Endothelial cell of hepatic sinusoid (primary cell): Measurements from ENCODE around the gene MYH11.
"Not testable (repeated sequence)": the region's sequence is repeated elsewhere in the genome, so short reads cannot be mapped to it uniquely, and the experiment has no call there.

ENCODE experiments used
- in situ Hi-C: cut with HindIII; loops from 2 replicates; pipeline ENCODE4 v1.10.0; 2017; ENCODE audit warnings: low sequenced_read_pairs

The MYH11 gene

DNA sequence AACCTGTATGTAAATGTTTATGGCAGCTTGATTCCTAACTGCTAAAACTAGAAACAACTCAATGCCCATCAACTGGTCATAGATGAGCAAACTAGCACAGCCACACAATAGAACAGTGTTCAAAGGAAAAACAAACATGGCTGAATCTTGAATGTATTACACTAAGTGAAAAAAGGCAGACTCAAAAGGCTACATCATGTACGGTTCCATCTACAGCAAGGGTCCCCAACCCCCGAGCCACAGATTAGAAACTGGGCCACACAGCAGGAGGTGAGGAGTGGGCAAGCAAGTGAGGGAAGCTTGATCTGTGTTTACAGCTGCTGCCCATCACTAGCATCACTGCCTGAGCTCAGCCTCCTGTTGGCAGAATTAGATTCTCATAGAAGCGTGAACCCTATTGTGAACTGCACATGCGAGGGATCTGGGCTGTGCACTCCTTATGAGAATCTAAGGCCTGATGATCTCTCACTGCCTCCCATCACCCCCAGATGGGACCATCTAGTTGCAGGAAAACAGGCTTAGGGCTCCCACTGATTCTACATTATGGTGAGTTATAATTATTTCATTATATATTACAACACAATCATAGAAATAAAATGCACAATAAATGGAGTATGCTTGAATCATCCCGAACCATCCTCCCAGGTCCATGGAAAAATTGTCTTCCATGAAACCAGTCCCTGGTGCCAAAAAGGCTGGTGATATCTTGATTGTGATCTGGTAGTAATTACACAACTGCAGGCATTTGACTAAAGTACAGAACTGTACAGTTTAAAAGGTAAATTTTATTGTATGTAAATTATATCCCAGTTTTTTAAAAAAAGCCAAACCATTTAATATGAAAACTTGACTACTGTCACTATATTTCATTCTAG lies 23.8 kb upstream of the MYH11 start:
- in situ Hi-C loops = loop anchor here (5.0 to 25.0 kb wide), 2 partner anchors 107 to 152 kb away; no protein-coding TSS in a partner anchor

DNA sequence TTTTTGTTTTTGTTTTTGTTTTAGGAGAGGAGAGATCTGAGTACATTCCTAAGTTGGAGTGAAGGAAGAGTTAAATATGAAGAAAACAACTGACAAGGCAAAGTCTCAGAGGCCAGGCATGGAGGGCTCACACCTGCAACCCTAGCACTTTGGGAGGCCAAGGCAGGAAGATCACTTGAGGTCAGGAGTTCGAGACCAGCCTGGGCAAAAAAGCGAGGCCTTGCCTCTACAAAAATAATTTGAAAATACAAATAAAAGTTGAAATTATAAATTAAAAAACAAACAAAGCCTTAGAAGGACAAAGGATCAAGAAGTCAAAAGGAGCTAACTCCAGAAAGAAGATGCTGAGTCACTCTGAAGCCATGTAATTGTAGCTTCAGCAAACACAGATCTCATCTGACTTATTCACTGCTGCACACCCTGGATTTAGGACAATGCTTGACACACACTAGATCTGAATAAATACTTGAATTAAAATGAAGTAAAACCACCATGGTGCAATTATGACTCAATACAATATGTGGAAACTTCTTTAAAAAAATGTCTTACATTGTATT lies 22.5 kb upstream of the MYH11 start:
- in situ Hi-C loops = loop anchor here (25.0 kb wide), 1 partner anchor 108 kb away; no protein-coding TSS in a partner anchor

DNA sequence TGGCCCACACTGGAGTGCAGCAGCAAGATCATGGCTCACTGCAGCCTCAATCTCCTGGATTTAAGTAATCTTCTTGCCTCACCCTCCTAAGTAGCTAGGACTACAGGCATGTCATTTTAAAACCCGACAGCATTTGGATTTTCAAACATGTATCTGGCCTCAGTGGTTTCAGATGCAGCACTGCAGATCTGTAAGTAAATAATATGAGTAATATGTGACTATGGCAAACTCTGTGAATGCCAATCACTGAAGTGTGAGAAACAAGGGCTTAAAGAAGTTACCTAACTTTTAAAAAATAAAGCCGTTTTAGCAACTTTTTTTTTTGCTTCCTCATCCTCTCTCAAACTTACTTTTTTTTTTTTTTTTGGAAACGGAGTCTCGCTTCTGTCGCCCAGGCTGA lies 19.7 kb upstream of the MYH11 start:
- in situ Hi-C loops = loop anchor here (25.0 kb wide), 1 partner anchor 111 kb away; no protein-coding TSS in a partner anchor

DNA sequence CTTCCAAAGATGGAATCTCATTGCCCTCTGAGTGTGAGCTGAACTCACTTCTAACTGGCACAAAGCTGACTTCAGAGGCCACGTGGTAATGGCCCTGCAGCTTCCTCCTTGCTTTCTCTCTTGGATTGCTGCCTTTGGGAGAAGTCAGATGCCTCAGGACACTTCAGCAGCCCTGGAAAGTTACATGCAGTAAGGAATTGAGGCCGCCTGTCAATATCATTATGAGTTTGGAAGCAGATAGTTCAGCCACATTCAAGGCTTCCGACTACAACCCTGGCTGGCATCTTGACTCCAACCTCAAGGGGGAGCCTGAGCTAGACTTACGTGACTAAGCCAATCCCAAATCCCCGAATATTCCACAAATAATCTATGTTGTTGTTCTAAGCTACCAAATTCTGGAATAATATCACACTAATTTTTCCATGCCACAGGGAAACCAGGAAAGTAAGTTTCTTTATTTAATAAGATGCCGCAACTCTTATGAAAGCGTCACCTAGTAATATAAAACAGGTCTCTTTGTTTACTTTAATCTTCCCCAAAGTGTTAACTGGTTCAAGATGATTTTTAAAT lies 18.0 kb upstream of the MYH11 start:
- in situ Hi-C loops = loop anchor here (25.0 kb wide), 1 partner anchor 112 kb away; no protein-coding TSS in a partner anchor

DNA sequence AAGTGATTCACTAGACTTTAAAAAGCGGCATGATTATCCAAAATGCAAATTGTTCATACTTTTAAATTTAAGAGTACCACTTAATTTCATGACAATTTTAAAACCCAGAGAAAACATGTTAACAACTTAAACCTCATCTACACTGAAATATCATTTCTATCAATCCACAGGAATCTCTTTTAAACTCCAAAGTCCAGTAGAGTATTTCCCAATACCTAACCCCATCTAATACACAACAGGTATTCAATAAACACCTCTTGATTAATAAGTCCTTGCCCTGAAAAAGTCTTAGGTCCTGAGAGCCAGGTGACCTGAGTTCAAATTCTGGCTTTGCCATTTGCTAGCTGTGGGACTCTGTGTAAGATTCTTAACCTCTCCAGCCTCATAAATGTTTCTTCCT lies 16.9 kb upstream of the MYH11 start:
- in situ Hi-C loops = no loop called here

DNA sequence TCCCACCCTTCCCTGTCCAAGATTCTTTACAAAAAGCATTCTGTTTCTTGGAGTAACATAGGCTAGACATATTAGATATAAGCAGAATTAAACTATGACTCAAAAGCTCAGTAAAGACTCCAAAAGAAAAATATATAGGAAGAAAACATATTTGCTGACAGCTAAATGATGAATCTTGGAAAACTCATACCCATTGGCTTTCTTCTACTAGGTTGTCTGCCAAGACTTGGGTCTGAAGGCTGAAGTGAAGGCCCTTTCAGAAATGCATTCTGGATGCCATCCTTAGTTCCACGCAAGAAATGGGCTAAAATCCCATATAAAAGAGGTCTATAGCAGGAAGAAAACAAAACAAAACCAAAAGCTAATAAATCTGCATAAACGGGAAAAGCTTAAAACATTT lies 16.5 kb upstream of the MYH11 start:
- in situ Hi-C loops = no loop called here

DNA sequence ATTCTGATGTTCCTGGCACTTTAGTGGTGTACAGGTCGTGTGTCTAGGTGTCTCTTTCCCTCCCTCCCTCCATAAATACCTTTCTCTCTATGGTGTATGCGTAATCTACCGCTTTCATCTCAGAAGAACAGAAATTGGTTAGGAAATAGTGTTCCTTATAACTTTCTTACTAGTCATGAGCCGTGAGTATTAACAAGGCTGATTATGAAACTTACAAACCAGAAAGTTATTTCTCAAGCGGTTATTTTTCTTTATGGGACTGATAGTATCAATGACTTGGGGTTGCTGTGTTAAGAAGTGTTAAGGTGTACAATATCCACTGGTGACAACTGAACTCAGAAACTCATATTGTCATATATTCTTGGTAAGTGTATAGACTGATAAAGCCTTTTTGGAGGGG lies 13.2 kb upstream of the MYH11 start:
- in situ Hi-C loops = no loop called here

DNA sequence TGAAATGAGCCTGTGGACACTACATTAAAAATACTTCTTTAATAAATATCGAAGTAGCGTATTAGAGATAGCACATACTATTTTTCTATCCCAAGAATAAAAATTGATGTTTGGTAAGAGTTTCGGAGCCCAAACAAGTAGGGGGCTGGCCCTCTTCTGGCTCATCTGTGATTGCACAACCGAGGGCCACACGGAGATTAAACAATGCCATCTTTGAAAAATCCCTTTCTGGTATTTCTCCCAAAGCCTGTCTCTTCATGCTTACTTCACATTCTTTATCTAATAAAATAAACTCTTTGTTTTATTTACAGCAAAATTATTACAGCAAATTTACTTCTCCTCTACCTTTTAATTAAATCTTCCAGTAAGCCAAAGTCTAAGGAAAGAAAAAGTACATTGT lies 9.6 kb upstream of the MYH11 start:
- in situ Hi-C loops = loop anchor here (5.0 kb wide), 1 partner anchor 256 kb away; no protein-coding TSS in a partner anchor

DNA sequence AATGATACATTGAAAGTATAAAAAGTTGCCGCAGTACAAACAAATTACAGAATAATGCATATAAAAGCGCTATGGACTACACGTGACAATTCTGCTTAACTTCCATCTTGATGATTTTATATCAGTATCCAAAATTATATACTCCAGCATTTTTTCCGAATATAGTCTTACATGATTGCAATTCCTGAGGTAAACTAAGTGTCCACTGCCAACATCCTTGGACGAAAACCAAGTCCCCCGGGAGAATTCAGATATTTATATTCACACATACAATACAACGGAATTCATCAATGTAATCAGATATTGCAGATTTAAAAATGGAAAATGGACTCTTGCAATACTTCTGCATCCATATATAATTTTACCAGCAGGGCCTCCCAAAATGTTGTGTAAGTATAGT lies 8.9 kb upstream of the MYH11 start:
- in situ Hi-C loops = loop anchor here (5.0 kb wide), 1 partner anchor 257 kb away; no protein-coding TSS in a partner anchor

DNA sequence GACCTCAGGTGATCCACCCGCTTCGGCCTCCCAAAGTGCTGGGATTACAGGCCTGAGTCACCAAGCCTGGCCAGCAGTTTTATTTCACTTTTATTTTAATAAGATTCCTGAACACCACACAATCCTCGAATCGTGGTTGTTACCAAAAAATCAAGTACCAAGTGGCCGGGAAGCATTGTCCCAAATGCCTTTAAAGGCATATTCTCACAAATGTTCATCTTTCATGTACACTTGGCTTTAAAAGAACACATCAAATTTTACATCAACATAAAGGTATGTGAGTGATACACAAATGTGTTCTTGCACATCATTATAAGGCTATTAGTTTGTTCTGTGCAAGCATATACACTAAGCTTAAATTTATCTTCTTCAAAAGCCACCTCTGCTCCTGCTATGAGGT lies 8.1 kb upstream of the MYH11 start:
- in situ Hi-C loops = loop anchor here (5.0 kb wide), 1 partner anchor 257 kb away; no protein-coding TSS in a partner anchor

DNA sequence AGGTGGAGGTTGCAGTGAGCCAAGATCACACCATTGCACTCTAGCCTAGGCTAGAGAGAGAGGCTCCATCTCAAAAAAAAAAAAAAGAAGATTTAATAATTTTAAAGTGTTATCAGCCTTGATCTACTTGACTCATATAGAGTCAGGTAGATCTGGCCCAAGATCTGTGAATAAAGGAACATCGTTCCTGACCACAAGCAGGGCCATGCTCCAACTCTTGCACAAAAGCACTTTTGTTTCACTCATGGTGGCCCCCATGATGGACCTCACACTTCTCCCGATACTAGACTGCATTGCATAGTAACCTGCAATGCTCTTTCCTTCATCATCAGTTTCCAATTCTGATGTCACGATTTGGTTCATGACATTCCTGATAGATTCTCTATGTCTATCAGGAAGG lies 5.2 kb upstream of the MYH11 start:
- in situ Hi-C loops = no loop called here

DNA sequence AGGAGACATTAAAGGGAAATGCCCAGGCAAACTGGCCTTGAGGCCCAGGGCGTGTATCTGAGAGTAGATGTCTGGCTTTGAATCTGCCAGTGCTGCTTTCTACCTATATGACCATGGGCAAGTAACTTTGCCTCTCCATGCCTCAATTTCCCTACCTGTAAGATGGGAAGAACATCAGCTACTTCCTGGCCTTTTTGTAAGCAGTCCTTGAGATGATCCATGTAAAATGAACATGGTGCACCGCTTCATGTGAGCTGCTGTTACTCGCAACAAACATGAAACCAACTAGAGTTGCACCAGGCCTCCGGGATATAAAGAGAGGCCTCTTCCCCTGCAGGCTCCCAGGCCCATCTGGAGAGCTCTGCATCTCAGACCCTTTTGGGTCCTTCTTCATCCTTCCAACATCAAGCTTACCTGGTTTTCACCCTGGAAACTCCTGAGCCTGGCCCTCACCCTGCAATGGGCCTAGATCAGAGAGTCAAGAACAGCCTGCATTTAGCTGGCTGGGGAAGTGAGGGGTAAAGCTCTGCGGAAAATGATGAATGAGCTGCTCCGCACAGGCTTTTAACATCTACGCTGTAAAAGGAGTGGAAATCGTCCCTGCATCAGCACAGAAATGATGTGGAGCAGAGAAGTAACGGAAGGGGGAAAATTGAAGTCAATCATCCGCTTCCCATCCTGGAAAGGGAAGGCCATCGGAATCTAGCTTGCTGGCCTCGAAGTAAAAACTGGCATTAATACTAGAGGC lies 2.3 kb upstream of the MYH11 start:
- in situ Hi-C loops = no loop called here

DNA sequence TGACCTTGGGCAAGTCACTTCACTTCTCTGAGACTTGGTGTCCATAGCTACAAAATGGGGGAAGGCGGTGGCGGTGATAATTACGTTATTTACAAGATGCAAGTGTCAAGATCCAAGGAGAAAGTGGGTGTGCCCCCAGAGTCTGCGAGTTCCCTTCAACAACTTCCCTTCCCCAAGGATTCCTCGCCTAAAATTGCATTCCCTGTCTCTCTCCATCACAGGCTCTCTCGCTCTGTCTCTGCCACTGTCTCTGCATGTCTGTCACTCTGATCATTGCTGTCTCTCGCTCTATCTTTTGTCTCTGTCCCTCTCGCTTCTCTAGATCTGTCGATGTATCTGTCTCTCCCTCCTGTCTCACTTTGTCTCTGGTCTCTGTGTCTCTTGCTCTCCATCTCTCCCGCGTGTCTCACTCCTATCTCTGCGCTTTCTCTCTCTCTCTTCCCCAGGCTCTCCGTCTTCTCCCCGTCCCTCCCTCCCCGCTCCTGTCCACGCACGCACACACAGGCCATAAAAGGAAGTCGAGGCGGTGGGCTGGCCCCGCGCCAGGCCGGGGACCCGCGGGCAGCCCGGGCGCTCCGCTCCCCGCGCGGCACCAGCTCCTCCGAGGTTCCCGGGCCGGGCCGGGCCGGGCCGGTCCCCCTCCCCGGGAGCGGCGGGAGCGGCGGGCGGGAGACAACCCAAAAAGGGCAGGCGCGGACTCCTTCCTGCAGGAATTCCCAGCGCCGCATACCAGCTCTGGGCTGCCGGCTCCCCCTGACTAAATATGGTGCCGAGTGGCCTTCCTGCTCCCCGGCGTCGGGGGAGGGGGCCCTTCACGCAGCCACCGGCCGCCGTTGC lies 1.1 kb upstream of the MYH11 start:
- in situ Hi-C loops = no loop called here

DNA sequence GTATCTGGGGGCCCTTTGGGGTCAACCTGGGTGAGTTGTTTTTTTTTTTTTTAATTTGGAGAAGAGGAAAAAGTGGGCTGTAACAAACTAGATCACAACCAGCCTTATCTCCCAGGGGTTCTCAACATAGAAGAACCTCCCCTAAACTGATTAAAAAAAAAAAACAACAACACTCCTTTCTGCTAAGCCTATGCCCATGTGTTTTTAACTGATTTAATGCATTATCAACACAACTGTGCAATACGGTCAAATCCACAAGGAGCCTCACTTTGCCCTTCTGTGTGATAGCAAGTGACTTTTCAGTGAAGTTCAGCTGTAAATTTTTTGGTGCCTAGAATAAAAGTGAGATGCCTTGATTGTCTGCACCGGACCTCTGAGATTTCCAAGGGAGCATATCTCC lies 646 bp downstream of the MYH11 start:
- in situ Hi-C loops = no loop called here

DNA sequence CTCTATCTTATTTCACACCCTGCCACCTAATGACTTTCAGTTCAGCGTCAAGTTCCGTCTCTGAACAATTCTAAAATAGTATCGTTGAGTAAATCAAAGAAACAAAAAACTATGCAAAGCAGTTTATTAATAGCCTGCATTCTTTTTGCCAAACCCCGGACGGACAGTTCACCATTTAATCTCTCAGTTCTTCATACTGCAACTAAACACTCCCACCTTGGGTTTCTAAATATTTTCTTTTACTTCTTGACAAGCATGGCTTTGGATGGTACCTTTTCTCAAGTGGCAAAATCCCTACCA lies 1.2 kb downstream of the MYH11 start:
- in situ Hi-C loops = no loop called here

DNA sequence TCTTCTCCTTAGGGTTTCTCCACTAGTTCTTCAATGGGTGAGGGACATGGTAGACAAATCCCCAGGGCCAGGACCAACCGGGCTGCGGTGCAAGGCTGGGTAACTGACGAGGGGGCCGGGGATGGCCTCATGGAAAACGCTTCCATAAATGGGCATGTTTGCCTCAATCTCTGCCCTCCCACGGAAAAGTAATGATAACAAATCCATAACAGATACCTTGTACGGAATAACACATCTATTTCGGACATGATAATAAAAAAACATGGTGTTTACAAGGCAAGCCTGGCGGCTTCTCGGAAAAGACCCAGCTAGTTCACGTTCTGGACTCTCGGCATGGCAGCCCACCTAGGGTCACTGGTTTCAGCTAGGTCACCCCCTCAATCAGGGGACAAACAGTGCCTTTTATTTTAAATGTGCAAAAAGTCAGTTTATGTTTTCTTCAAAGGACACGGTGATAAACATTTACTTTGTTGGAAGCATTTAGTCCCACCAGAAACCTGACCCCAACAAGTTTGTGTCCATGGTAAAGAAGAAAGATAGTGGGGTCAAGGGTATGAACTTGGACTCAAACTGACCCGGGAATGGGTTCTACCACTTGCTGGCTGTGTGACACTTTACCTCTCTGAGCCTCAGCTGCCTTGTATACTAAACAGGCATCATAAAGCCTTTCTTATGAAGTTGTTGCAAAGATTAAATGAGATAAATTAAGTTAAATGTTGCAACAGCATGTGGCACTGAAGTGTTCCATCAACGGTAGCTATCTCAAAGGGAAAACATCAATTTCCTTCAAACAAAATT lies 1.7 kb downstream of the MYH11 start:
- in situ Hi-C loops = no loop called here

DNA sequence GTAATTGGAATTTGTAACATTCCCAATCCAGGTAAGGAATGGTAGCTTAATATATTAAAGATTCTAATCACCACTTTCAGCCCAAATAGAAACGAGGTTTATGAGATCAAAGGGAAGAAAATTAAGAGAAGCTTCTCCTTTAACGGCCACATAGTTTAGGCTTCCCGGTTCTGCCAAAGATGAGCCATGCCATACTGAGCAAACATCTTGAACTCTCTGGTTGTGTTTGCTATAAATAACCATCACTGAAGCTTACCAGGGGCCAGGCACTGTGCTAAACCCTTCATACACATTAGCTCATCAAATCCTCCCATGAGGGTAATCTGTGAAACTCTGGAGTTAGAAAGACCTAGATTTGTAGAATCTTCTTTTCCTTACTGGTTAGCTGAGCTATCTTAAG lies 2.8 kb downstream of the MYH11 start:
- in situ Hi-C loops = no loop called here

DNA sequence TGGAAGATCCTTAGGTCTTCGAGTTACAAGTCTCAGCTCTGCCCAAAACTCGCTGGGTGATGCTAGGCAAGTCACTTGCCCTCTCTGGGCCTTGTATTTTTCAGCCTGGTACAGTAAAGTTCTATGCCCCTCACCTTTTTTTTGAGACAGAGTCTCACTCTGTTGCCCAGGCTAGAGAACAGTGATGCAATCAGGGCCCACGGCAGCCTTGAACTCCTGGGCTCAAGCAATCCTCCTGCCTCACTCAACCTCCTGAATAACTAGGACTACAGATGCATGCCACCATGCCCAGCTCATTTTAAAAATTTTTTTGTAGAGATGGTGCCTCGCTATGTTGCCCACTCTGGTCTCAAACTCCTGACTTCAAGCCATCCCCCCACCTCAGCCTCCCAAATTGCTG lies 3.8 kb downstream of the MYH11 start:
- in situ Hi-C loops = no loop called here

DNA sequence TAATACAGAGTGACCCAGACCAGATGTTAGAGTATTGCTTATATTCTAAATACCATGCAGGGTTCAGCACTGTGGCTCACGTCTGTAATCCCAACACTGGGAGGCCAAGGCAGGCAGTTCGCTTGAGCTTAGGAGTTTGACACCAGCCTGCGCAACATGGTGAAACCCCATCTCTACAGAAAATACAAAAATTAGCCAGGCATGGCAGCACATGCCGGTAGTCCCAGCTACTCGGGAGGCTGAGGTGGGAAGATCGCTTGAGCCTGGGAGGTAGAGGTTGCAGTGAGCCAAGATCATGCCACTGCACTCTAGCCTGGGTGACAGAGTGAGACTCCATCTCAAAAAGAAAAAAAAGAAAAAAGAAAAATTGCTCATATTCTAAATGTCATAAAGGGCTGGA lies 6.3 kb downstream of the MYH11 start:
- in situ Hi-C loops = not testable (repeated sequence)
